Measurements from ENCODE around the gene MED9.

GRCh38 chr17:17540935-17541639 lies 64.3 kb downstream of the MED9 start:
- TF ChIP-seq, protein P1, sequence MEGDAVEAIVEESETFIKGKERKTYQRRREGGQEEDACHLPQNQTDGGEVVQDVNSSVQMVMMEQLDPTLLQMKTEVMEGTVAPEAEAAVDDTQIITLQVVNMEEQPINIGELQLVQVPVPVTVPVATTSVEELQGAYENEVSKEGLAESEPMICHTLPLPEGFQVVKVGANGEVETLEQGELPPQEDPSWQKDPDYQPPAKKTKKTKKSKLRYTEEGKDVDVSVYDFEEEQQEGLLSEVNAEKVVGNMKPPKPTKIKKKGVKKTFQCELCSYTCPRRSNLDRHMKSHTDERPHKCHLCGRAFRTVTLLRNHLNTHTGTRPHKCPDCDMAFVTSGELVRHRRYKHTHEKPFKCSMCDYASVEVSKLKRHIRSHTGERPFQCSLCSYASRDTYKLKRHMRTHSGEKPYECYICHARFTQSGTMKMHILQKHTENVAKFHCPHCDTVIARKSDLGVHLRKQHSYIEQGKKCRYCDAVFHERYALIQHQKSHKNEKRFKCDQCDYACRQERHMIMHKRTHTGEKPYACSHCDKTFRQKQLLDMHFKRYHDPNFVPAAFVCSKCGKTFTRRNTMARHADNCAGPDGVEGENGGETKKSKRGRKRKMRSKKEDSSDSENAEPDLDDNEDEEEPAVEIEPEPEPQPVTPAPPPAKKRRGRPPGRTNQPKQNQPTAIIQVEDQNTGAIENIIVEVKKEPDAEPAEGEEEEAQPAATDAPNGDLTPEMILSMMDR (IDR thresholded peaks at IDR 0.05): no peak
- no peak for TF ChIP-seq POLR2A (IDR thresholded peaks at IDR 0.05)

Measured in heart left ventricle (tissue), 13 donors.